Posterior cingulate gyrus (tissue), 11 donors: ENCODE data around the gene ELFN2.
A peak's percentile ranks its signal among the peaks of the same experiment; 100 is the strongest.
"Not testable (repeated sequence)": the region's sequence is repeated elsewhere in the genome, so short reads cannot be mapped to it uniquely, and the experiment has no call there.

Source experiments
- DNase-seq, 10 donors: peaks; one replicate each; pipeline versions ENCODE4 v3.0.0 to v3.0.0-alpha.2; 2020 to 2021; ENCODE audit warnings: mixed read lengths in 3 of 10
- intact Hi-C: fragments of 100-400 bp; cut with DNase I; formaldehyde crosslinking; loops from one replicate; pipeline ENCODE4 v1.15.1; 2023

Gene ELFN2

GRCh38 chr22:37329238-37330140 lies 97.8 kb downstream of the ELFN2 start:
- DNase-seq, result no peak
- intact Hi-C loops, result no loop called here

DNA sequence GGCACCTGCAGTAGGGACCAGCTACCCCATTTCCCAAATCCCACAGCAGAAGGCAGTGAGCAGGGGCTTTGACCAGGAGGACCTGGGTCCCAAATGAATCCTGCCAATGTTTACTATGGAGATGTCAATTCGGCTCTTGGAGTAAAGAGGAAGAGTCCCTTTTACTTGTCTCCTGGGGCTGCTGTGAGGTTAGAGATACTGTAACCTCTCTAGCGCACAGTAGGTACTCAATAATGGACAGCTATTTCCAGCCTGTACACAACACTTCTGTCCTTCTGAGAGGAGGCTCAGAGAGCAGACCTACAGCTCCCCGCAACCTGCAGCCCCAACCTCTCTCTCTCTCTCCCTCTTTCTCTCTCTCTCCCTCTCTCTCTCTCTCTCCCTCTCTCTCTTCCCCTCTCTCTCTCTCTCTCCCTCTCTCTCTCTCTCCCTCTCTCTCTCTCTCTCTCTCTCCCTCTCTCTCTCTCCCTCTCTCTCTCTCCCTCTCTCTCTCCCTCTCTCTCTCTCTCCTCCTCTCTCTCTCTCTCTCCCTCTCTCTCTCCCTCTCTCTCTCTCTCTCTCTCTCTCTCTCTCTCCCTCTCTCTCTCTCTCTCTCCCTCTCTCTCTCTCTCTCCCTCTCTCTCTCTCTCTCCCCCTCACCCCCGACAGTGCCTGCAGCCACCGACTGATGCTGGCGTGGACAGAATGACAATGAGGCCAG lies 98.6 kb downstream of the ELFN2 start:
- DNase-seq, intact Hi-C loops: not testable (repeated sequence)

DNA sequence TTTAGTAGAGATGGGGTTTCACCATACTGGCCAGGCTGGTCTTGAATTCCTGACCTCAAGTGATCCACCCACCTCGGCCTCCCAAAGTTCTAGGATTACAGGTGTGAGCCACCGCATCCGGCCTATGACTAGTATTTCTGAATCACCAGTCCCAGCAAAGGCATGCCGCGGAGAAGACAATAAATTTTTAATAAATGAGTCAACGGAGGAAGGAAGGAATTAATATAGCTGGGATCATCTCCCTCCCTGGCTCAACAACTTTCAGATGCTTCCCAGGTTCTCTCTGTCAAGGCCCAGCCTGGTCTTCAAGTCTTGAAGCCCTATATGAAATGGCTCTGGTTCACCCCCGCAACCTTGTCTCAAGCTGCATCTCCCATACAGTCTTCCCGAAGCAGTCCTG lies 99.3 kb downstream of the ELFN2 start:
- intact Hi-C loops, result no loop called here
- no peak for DNase-seq

DNA sequence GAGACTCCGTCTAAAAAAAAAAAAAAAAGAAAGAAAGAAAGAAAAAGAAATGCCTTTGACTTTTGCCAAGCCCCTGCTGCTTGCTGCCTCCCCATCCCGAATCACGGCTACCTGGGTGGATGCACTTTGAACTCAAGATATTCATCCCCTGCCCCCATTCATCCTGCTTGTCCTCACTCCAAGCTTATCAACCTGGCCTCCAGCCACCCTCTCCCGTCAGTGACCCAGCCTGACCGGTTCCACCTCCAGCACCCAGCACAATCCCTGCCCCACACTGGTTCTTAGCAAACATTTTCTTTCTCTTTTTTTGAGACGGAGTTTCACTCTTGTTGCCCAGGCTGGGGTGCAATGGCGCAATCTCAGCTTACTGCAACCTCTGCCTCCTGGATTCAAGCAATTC lies 100.6 kb downstream of the ELFN2 start:
- intact Hi-C loops, result no loop called here
- DNase-seq, result no peak

GRCh38 chr22:37325039-37325395 lies 102.3 kb downstream of the ELFN2 start:
- DNase-seq, result no peak
- intact Hi-C loops, result no loop called here

DNA sequence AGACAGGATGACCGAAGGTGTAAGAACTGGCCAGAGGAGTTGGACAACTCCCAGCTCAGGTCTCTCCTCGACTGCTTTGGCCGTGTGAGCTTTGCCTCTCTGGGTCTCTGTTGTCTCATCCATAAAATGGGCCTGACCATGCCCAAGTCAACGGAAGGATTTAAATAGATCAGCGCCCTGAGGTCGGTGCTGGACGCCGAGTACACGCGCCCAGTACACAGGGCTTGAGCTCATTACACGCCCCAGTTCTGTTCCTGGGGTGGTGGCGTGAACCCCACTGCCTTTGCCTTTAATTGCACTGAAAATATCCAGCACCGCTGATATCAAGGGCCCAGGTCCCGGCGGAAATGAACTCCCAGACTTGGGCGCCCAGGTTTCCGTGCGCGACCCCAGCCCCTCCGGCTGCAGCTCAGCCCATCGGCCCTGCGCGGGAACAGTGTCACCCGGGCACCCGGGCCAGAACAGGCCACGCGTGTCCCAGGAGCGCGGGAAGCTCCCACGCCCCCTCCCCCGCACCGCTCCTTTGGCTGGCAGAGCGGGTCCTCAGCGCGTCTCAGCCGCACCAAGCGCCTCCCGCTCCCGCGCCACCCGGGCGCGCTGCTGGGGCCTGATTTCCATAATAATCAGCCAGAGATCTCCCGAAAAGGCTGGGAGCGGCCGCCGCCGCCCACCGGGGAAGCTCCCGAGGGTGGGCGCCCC lies 102.8 kb downstream of the ELFN2 start:
- intact Hi-C loops, result no loop called here
- no peak for DNase-seq

DNA sequence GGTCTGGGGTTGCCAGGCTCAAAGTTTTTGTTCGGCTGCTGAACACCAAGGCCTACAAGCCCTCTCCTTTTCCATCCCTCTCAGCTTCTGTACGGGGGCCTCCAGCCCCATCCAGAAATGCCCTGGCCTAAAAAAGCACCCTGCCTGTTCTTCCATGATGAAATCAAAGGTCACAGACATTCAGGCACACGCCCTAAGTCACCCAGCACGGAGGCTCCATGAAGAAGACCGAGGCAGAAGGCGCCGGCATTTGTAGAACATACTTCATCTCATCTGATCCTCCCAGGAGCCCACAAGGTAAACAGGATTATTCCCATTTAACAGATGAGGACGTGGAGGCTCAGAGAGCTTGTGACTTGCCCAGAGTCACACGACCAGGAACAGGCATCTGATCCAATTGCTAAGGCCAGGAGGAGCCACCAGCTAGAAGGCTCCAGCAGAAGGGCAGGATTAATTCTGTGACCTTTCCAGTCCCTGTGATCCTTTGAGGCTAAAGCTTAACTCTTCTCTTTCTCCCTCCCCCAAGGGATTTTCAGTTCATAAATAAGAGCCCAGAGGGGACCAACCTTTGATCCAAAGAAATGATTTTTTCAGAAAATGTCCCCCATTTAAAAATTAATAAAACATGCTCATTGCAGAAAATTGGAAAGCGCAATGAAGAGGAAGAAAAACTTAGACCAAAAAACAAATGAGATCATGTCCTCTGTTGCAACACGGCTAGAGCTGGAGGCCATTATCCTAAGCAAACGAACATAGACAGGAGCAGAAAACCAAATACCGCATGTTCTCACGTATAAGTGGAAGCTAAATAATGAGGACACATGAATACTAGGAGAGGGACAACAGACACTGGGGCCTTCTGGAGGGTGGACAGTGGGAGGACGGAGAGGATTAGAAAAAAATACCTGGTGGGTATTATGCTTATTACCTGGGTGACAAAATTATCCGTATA lies 106.3 kb downstream of the ELFN2 start:
- intact Hi-C loops, result no loop called here
- DNase-seq, result no peak

DNA sequence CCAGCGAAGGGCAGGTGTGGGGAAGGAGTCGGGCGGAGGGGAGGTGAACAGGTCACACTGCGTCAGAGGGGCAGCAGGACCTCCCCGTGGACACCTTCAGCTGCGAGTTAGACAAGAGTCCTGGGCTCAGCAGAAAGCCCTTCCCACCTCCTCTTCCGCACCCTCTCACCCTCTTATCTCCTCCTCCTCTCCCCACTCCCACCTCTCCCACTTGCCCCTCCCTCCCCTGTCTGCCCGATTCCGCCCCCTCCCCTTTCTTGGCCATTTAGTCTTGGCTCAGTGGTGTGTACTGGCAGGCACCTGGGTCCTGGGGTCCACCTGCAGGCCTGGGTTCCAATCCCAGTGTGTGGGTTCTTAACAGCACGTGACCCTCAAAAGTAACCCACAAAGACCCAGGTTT lies 107.8 kb downstream of the ELFN2 start:
- DNase-seq, result no peak
- intact Hi-C loops, result loop anchor here (5.0 to 10.0 kb wide), 2 partner anchors 108 to 245 kb away; partner anchors contain the start of genes CDC42EP1 and ELFN2

DNA sequence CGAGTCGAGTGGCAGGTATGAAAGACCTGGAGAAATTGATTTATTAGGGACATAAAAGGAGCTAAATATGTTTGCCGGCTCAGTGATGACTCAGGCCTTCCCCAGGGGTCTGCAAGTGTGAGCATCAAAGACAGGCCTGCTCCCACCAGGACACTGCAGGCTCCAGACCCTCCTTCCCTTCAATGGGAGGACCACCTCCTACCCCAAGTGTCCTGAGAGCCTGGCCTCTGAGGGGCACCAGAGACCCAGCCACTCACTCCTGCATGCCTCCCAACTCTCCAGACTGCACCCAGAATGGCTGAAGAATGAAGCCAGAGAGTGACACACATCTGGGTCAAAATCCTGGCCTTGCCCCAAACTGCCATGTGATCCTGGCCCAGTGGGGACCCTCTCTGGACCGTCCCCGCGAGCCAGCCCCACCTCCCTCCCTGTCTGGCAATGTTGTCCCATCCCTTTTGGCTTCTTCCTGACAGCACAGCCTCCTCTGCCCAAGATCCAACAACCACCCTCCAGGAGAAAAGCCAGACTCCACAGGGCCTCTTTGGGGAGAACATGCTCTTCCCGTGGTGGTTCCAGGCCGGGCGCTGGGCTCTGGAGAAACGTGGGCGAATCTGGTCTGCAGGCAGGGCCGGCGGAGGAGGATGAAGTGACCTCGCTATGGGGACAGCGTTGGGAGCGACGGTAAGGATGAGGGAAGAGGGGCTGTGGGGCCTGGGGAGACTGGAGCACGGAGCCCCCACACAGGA lies 108.7 kb downstream of the ELFN2 start:
- intact Hi-C loops, result loop anchor here (5.0 to 10.0 kb wide), 2 partner anchors 109 to 246 kb away; partner anchors contain the start of genes CDC42EP1 and ELFN2
- peak in 4 of 10 donors; percentile 42 to 90 (median 70) for DNase-seq
